Dendritic cell treated with granulocyte-macrophage colony-stimulating factor and Interleukin-4, amounts not matched to agents 40 ng/mL and 50 ng/mL, for 4 days (primary cell): Measurements from ENCODE around the gene VPS8.
A peak's percentile ranks its signal among the peaks of the same experiment; 100 is the strongest.
"Not testable (repeated sequence)": the region's sequence is repeated elsewhere in the genome, so short reads cannot be mapped to it uniquely, and the experiment has no call there.

Experiments used
- H3K27ac Mint-ChIP-seq: one replicate; pipeline ENCODE4 v1.8.0; 2022; ENCODE audit warnings: mild to moderate bottlenecking, mixed read lengths
- H3K27me3 Mint-ChIP-seq: one replicate; pipeline ENCODE4 v1.8.0; 2022; ENCODE audit warnings: mild to moderate bottlenecking, mixed read lengths
- H3K36me3 Mint-ChIP-seq: one replicate; pipeline ENCODE4 v1.8.0; 2022; ENCODE audit warnings: low read depth, mixed read lengths
- H3K4me1 Mint-ChIP-seq: one replicate; pipeline ENCODE4 v1.8.0; 2022; ENCODE audit warnings: low read depth, mixed read lengths
- H3K4me3 Mint-ChIP-seq: one replicate; pipeline ENCODE4 v1.8.0; 2022; ENCODE audit warnings: mild to moderate bottlenecking, moderate library complexity, mixed read lengths
- H3K9me3 Mint-ChIP-seq: one replicate; pipeline ENCODE4 v1.8.0; 2022; ENCODE audit warnings: mixed read lengths
- intact Hi-C: fragments of 100-400 bp; cut with micrococcal nuclease; formaldehyde crosslinking; loops from one replicate; pipeline ENCODE4 v1.15.0; 2022

Gene VPS8

DNA sequence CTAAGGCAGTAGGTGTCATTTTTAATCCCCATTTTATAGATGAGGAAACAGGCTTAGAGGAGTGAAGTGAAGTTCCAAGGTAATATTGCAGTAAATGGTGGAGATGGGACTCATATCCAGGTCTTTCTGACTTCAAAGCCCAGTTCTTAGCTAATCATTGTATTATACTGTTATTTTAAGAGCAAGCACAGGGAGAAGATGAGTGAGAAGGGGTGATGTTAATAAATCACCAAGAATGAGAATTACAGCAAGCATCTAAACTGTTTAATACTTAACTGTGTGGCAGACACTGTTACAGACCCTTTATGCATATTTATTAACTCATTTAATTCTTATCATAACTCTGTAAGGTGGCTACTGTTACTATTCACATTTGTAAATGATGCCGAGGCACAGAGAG, 61.2 kb downstream of the VPS8 start:
- H3K36me3 Mint-ChIP-seq: peaks cover 92% of the 10 kb centered on the region
- intact Hi-C loops: loop anchor here (10.0 kb wide), 1 partner anchor 302 kb away; no protein-coding TSS in a partner anchor
- no peak overlapping the region for H3K27ac Mint-ChIP-seq
- H3K27me3 Mint-ChIP-seq: no peaks in the 10 kb centered on the region
- no peaks in the 10 kb centered on the region for H3K4me1 Mint-ChIP-seq
- H3K9me3 Mint-ChIP-seq: no peaks in the 10 kb centered on the region
- H3K4me3 Mint-ChIP-seq: no peak overlapping the region

DNA sequence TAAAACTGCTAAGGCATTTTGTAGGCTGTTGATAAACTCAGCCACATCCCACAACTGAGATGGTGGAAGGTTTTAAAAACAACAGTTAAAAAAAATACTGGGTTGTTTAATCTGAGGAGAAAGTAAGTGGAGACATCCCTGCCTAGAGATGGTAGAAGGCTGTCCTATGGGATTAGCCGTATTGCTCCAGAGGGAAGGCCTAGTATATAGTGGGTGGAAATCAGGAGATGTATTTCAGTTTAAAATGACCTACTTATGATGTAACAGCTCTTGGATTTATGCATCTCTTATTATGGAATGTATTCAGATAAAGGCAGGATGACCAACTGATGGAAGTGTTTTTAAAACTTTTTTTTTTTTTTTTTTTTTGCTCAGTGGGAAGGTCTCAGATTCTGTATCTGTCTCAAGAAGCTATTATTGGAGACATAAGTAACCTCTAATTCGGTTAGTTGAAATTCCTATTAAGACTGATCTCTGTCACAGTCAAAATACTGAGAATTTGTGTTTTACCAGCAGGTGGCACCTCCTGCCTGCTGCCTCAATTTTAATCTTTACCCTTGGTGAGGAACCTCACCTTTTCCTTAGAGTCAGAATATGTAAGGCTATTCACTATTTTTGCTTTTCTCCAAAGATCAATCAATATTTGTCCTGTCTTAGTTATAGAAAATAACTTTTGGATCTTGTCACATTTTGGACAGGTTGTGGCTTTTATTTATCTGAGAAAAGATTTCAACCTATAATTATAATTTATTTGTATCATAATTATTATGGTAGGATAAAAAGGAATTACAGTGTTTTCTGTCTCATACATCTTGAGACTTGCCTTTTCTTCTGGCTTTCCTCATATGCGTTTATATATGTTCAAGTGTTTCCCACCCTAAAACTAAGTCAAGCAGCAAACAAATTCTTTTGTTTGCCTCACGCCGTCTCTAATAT, 63.0 kb downstream of the VPS8 start:
- Mint-ChIP-seq H3K4me1 (no peaks in the 10 kb centered on the region), H3K36me3 (peaks cover 93% of the 10 kb centered on the region), H3K27me3 (no peaks in the 10 kb centered on the region), H3K27ac (no peak overlapping the region), H3K9me3 (no peaks in the 10 kb centered on the region), H3K4me3 (no peak overlapping the region)
- intact Hi-C loops: loop anchor here (10.0 kb wide), 1 partner anchor 300 kb away; no protein-coding TSS in a partner anchor

DNA sequence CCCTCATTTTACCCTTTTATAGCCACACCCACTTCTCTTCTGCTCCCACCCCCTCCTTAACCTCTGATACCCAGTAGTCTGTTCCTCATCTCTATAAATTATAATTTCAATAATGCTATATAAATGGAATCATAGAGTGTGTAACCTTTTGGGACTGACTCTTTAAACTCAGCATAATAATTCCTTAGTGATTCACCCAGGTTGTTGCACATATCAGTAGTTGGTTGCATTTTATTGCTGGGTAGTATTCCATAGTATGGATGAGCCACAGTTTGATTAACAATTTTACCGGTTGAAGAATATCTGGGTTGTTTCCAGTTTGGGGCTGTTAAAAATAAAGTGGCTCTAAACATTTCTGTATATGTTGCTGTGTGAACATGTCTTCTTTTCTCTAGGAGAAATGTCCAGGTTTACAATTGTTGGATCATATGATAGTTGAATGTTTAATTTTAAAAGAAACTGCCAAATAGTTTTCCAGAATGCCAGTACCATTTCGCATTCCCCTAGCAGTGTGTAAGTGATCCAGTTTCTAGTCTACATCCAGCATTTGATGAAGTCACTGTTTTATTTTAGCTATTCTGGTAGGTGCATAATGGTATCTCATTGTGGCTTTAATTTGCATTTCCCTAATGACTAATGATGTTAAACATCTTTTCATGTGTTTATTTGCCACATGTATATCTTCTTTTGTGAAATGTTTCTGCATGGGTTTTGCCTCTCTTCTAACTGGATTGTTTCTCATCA, 68.5 kb downstream of the VPS8 start:
- Mint-ChIP-seq H3K9me3 (no peaks in the 10 kb centered on the region), H3K27me3 (no peaks in the 10 kb centered on the region), H3K36me3 (peaks cover 79% of the 10 kb centered on the region), H3K27ac (no peak overlapping the region), H3K4me3 (no peak overlapping the region), H3K4me1 (peaks cover 12% of the 10 kb centered on the region)
- intact Hi-C loops: no loop called here

DNA sequence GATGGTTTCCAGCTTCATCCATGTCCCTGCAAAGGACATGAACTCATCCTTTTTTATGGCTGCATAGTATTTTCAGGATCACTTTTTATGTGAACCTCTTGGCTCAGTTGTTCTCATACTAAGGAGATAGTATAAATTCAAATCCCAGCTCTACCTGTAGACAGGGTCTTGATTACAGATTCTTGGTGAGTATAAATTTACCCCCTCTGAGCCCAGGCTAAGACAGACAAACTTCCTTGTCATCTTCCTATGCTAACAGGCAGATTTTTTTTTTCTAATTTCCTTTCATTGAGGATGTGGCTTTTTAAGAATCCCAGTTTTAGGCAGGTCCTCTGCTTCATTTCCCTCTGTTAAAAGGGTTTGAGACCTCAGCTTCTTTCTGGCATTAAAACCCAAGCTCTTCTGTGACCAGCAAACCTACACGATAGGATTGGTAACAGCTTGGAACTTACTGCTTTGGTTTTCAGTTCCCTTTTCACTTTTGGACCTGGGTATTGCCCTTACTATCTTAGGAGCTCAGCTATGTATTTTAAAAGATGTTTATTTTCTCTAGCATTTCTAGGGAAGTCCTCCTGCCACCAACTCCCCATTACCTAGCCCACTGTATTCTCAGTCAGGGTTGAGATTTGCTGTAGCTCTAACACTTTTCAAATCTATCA, 72.5 kb downstream of the VPS8 start:
- intact Hi-C loops: no loop called here
- peak overlapping the region; percentile 27 for H3K27ac Mint-ChIP-seq
- no peaks in the 10 kb centered on the region for H3K9me3 Mint-ChIP-seq

DNA sequence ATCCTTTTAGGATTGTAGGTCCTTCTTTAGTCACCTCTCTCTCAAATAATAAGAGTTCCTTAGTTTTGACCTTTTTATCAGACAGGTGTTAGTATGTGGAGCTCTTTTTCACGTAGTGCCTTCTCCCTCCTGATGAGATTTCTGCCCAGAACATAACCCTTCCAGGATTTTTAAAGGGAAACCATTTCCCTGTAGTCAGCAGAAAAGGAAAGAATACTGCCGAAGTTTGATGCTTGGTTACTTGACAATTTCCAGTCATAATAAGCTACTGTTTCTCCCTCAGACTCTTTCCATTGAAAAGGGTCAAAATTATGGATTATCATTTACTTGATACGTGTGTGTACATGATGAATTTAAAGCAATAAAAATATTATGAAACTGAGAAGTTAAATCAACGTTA, 73.1 kb downstream of the VPS8 start:
- H3K4me1 Mint-ChIP-seq: peaks cover 12% of the 10 kb centered on the region
- no peak overlapping the region for H3K27ac Mint-ChIP-seq
- no peaks in the 10 kb centered on the region for H3K9me3 Mint-ChIP-seq
- intact Hi-C loops: no loop called here
- no peak overlapping the region for H3K4me3 Mint-ChIP-seq
- H3K27me3 Mint-ChIP-seq: no peaks in the 10 kb centered on the region
- peaks cover 80% of the 10 kb centered on the region for H3K36me3 Mint-ChIP-seq

More for the DNA sequence above, 72.5 kb downstream of the VPS8 start:
- H3K27me3 Mint-ChIP-seq: no peaks in the 10 kb centered on the region
- H3K36me3 Mint-ChIP-seq: peaks cover 80% of the 10 kb centered on the region
- H3K4me1 Mint-ChIP-seq: peaks cover 12% of the 10 kb centered on the region
- H3K4me3 Mint-ChIP-seq: no peak overlapping the region

DNA sequence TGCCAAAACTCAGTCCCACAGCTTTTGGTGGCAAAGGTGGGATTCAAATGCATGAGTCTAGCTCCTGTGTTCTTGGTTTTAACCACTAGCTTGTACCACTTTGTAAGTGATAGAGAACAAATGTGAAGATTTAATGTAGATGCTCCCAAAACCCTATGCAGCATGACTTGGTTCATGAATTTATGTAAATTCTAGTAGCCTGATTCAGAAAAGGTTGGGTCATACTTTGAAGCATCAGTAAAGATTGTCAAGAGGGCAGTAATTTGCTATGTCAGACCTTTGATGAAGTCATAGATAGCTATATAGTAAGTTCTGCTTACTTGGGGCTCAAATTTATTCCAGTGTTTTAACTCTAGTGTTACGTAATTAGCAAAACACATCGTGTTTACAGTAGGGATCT, 75.6 kb downstream of the VPS8 start:
- Mint-ChIP-seq H3K9me3 (no peaks in the 10 kb centered on the region), H3K36me3 (peaks cover 79% of the 10 kb centered on the region), H3K27me3 (no peaks in the 10 kb centered on the region), H3K27ac (no peak overlapping the region), H3K4me3 (no peak overlapping the region), H3K4me1 (peaks cover 12% of the 10 kb centered on the region)
- intact Hi-C loops: no loop called here

DNA sequence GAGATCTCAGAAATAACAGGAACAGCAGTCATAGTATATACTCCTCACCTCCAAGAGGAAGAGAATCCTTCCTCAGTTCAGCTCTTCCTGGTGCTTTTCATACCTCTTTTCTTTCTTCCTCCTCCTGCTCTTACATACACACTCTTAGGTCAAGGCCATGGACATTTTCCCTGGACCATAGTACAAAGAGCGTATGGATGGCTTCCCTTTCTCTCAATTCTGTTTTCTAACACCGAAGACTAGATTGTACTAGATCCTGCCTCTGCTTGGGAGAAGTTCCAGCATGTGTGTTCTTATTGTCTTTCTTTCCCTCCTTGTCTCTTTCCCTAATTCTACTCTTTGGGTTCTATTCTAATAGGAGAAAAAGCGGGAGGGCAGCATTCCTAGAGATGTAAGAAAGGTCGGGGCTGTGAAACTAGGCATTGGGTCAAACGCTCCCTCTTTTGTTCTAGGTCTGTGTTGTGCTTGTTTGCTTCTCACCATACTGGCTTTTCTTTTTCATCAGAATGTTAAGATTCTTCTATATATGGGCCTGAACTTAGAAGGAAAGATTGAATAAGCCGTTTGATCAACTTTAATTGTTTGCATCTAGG, 77.4 kb downstream of the VPS8 start:
- no peaks in the 10 kb centered on the region for H3K9me3 Mint-ChIP-seq
- H3K27me3 Mint-ChIP-seq: no peaks in the 10 kb centered on the region
- H3K27ac Mint-ChIP-seq: no peak overlapping the region
- no peak overlapping the region for H3K4me3 Mint-ChIP-seq
- peaks cover 9% of the 10 kb centered on the region for H3K4me1 Mint-ChIP-seq
- intact Hi-C loops: no loop called here
- H3K36me3 Mint-ChIP-seq: peaks cover 72% of the 10 kb centered on the region

DNA sequence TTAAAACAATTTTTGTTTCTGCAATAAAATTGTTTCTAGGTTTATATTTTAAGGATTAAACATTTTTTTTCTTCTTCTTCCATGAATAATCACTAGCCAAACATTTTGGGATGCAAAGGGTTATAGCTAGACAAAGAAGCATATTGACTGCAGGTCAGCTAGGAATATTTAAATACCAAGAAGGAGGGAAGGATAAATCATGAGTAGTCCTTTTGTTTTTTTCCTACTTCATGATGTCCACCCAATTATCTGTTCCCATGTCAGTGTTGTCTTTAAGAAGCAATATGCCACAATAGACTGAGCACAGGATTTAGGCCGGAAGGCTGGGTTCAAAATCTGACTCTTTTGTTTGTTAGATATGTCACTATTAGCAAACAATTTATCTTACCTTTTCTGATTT, 82.1 kb downstream of the VPS8 start:
- Mint-ChIP-seq H3K4me3 (no peak overlapping the region), H3K36me3 (peaks cover 42% of the 10 kb centered on the region), H3K27me3 (no peaks in the 10 kb centered on the region), H3K4me1 (no peaks in the 10 kb centered on the region), H3K9me3 (no peaks in the 10 kb centered on the region), H3K27ac (no peak overlapping the region)
- intact Hi-C loops: no loop called here

DNA sequence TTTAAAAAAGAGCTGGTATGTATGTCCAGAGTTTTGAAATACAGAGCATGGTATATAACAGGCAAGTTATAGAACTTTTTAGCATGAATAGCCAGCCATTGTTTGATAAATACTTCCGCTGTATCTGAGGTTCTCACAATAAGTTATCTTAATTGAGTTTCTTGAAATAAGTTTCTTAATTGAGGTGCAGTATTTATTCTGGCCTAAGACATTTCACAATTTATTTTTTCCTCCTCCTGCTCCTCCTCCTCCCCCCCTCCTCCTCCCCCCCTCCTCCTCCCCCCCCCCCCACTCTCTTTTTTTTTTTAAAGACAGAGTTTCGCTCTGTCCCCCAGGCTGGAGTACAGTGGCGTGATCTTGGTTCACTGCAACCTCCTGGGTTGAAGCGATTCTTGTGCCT, 83.4 kb downstream of the VPS8 start:
- Mint-ChIP-seq H3K4me3 (no peak overlapping the region), H3K27me3 (no peaks in the 10 kb centered on the region), H3K4me1 (no peaks in the 10 kb centered on the region), H3K27ac (no peak overlapping the region), H3K36me3 (peaks cover 40% of the 10 kb centered on the region), H3K9me3 (no peaks in the 10 kb centered on the region)
- intact Hi-C loops: no loop called here

DNA sequence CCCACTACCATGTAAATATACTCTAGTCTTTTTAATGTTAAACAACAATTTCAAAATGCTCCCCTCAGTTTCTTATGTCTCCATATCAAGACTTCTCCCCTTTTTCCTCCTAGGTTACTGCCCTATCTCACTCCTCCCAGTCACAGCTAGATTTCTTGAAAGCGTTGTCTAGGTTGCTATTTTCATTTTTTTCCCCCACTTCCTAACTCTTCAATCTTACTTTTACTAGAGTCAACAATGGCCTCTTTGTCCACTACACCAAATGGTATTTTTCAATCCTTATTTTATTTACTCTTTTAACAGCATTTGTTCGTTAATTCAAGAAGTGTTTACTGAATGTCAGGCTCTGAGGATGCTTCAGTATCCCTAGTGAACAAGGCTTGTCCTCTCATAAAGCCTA, 84.4 kb downstream of the VPS8 start:
- H3K4me3 Mint-ChIP-seq: no peak overlapping the region
- H3K9me3 Mint-ChIP-seq: no peaks in the 10 kb centered on the region
- H3K36me3 Mint-ChIP-seq: peaks cover 38% of the 10 kb centered on the region
- H3K4me1 Mint-ChIP-seq: no peaks in the 10 kb centered on the region
- intact Hi-C loops: no loop called here
- no peaks in the 10 kb centered on the region for H3K27me3 Mint-ChIP-seq
- no peak overlapping the region for H3K27ac Mint-ChIP-seq

DNA sequence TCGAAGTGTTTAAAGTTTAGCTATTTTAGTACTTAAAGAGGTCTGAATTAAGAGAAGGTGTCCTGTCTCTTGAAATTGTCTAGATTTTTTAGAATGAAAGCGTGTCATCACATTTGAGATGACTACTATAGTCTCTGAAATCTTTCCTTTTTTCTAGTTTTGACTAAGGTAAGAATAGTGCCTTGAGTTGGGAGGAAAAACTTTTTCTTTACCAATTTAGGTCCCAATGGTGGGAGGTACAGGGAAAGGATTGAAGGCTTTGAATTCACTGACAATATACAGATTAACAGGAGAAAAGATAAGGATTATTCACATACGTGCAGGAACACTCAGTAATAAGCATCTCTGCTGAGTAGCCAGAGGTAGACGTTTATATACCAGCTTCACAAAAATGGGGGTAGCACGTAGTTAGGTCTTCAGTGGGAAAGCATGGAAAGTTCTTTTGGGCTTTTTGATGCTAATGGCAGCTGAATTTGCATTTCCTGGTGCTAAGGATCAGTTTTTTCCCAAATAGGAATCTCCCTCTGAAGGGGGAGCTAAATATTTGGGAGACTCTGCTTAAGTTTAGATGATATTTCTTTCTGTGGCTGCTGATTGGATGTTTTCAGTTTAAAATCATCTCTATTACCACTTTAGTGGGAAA, 88.1 kb downstream of the VPS8 start:
- no peaks in the 10 kb centered on the region for H3K27me3 Mint-ChIP-seq

DNA sequence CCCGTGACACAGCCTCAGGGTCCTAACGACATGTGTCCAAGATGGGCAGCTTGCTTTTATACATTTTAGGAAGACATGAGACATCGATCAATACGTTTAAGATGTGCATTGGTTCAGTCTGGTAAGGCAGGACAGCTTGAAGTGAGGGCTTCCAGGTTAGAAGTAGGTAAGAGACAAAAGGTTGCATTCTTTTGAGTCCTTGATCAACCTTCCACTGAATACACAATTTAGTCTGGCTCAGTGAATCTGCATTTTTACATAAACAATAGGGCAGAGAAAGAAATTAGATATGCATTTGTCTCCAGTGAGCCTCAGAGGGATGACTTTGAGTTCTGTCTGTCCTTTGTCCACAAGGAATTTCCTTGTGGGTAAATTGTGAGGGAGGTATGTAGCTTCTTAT, 95.1 kb downstream of the VPS8 start:
- H3K4me1 Mint-ChIP-seq, H3K27me3 Mint-ChIP-seq, intact Hi-C loops, H3K27ac Mint-ChIP-seq, H3K4me3 Mint-ChIP-seq, H3K9me3 Mint-ChIP-seq: not testable (repeated sequence)
- peaks cover 97% of the 10 kb centered on the region for H3K36me3 Mint-ChIP-seq

More for the DNA sequence above, 88.1 kb downstream of the VPS8 start:
- Mint-ChIP-seq H3K36me3 (peaks cover 54% of the 10 kb centered on the region), H3K27ac (no peak overlapping the region), H3K4me1 (no peaks in the 10 kb centered on the region), H3K9me3 (no peaks in the 10 kb centered on the region), H3K4me3 (no peak overlapping the region)
- intact Hi-C loops: no loop called here
